ENCODE measurements around the gene SLC25A51.

GRCh38 chr9:37923796-37924427, 20.0 kb upstream of the SLC25A51 start:
- TF ChIP-seq MAX (IDR thresholded peaks at IDR 0.05): no peak
- TF ChIP-seq CREB1 (IDR thresholded peaks at IDR 0.05; ENCODE audit: low read depth): no peak
- no peak for TF ChIP-seq EP300 (IDR thresholded peaks at IDR 0.05; ENCODE audit: borderline replicate concordance)
- no peak for TF ChIP-seq REST (IDR thresholded peaks at IDR 0.05; ENCODE audit: low read depth)
- TF ChIP-seq RAD21 (IDR thresholded peaks at IDR 0.05; ENCODE audit: low read depth): no peak
- no peak for TF ChIP-seq CEBPB (IDR thresholded peaks at IDR 0.05)
- TF ChIP-seq ZBTB7A (IDR thresholded peaks at IDR 0.05; ENCODE audit: low read depth): no peak
- no peak for TF ChIP-seq YY1 (IDR thresholded peaks at IDR 0.05; ENCODE audit: low read depth)
- TF ChIP-seq FOXM1 (IDR thresholded peaks at IDR 0.05; ENCODE audit: borderline replicate concordance, low read depth): no peak
